Pons (tissue), 1 donor: ENCODE data around the gene AVPR2.

Experiments used
- DNase-seq: peaks from one replicate; pipeline ENCODE4 v3.0.0-alpha.2; 2016; ENCODE audit warnings: low spot score

The AVPR2 gene

DNA sequence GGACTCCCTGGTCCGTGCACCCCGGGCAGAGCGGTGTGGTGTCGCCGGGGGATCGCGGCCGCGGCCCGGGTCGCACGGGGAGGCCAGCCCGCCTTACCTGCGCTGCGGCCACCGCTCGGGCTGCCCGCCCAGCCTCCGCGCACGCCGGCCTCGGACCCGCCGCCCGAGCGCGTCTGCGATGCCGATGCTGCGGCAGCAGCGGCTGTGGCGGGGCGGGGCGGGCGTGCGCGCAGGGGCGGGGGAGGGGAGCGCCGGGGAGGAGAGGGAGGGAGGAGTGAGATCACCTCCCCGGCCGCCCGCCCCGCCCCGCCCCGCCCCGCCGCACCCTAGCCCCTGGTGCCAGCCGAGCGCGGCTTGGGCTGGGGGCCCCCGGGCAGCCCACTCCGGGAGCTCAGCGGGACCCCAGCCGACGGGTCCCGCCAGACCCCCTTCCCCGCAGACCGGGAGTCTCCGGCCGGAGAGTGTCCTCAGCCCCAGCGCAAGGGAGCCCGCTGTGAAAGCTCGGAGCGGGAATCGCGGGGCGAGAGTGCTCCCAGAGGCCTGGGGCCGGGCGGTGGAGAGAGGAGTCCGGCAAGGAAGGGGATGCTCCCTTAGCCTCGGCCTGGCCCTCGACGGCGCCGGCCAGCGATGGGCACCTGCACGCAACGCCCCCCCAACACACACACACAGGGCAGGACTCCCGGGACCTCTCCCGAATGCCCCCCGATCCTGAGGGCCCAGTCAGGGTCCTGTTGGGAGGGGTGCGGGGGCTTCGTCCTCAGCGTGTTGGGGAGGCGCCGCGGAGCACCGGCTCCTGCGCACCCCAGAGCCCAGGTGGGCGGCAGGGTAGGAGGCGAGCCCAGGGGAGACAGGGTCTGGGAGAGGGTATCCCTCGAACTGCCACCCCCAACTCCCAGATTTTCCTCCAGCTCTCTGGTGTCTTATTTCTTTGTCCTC lies 18.2 kb upstream of the AVPR2 start, which contains the start of gene L1CAM:
TSS of gene L1CAM (minus strand) at position 206 of the 936 bp plus-strand sequence. CDS start 10,337 bp downstream, outside the sequence.
- no peak for DNase-seq

DNA sequence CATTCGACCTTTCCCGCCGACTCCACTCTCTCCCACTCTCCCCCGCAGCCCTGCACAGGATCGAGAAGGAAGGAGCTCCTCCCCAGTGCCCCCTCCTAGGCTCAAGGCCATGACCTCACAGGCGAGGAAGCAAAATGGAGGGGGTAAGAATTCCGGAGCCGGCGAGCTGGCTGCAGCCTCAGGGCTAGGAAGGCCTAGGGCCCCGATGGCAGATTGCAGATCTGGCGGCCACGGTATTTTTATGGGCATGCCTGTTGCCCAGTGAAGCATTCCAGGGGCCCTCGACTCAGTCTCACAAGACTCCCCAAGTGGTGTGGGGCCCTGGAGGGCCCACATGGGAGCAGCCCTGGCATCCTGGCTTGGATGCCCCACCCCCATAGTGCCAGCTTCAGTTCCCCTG lies 17.6 kb upstream of the AVPR2 start:
- no peak for DNase-seq

DNA sequence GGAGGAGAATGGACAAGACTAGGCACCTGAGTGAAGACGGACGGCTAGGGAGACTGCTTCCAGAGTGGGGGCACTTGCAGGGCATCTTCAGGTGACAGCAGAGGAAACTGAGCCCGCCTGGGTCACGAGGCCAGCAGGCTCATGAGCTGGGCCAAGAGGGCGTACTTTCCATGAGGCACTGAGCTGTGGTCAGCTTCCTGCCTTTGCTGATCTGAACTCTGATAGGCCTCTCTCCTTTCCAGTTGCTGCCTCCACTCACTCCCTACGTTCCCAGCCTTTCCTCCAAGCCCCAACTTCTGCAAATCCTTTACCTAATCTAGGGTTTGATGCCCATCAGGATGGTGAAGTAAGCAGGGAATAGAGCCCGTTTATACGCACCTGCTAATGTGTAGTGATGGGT lies 17.1 kb upstream of the AVPR2 start:
- DNase-seq, result no peak

GRCh38 chrX:153888344-153888743 lies 16.1 kb upstream of the AVPR2 start:
- no peak for DNase-seq

- no peak for DNase-seq
Observed at GRCh38 chrX:153889123-153889522, 15.3 kb upstream of the AVPR2 start.

DNA sequence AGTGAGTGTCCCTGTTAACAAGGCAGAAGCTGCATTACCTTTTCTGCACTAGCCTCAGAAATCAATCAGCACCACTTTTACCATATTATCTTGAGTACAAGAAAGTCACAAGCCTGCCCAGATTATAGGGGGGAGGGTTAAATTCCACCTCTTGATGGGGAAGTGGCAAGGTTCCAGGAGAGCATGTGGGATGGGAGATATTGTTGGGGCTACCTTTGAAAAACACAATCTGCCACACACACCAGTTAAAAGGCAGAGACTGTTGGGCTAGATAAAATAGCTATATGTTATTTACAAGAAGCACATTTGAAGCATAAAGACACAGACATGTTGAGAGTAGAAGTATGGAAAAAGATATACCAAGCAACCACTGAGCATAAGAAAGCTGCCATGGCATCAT lies 6.6 kb upstream of the AVPR2 start:
- no peak for DNase-seq

- DNase-seq, result peak; percentile 14
Observed at GRCh38 chrX:153900831-153901752, 3.4 kb upstream of the AVPR2 start.

DNA sequence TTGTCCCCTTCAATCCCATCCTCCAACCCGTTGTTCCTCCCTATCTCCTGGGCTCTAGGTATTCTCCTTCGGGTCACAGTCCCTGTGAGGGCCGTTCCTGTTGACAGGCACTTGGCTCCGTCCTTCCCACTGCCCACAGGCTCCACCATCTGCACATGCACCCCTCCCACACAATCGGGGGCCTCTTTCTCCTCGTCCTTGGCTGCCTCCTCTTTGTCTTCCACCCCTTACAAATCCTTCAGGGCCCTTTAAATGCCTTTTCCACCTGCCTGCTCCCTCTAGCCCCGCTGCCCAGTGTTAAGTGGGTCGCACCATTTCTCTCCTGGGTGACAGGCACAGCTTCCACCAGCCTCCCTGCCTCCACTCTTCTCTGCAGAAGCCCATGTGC lies 2.7 kb upstream of the AVPR2 start:
- no peak for DNase-seq

DNA sequence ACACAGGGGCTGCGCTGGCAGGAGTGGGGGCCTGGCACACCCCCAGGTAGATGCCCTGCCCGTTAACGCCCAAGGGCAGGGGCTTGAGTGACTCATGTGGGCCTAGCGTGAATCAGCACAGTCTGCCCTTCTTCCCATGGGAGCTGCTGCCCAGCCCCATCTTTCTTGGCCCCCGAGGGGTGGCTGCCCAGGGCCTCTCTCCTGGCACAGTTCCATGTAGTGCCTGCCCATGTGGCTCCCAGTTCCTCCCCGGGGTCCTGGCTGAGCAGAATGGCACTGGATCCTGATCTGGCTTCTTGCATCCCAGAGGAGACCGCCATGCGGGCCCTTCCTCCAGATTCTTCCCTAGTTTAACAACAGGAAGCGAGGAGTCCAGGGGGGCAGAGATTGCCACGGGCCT lies 2.1 kb upstream of the AVPR2 start:
- DNase-seq, result no peak

DNA sequence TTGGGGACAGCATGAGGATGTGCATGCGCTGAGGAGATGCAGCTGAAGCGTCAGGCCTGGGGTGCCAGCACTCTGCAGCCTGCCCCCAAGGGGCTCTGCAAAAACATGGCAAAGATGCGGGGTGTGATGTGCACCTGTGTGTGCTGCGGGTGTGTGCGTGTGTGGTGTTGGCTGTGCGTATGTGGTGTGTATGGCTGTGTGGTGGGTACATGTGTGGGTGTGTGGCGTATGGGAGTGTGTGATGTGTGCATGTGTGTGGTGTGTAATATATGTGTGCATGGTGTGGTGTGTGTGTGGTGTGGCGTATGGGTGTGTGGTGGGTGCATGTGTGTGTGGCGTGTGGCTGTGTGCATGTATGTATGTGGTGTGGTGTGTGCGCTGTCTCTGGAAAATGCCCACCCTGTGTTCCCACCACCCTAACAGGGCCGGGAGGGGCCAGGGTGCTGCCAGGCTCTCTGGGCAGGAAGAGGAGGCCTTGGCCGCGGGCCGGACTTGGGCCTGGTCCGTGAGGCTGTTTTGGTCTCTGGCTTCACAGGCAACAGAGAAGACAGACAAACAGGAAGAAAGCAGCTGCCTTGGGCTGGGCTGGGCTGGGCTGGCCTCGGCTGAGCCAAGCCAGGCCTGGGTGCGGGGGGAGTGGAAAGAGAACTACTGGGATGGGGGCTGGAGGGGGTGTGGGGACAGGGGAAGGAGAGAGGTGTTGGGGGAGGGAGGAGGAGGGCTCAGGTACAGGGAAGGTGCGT lies 1.1 kb upstream of the AVPR2 start:
- no peak for DNase-seq

DNA sequence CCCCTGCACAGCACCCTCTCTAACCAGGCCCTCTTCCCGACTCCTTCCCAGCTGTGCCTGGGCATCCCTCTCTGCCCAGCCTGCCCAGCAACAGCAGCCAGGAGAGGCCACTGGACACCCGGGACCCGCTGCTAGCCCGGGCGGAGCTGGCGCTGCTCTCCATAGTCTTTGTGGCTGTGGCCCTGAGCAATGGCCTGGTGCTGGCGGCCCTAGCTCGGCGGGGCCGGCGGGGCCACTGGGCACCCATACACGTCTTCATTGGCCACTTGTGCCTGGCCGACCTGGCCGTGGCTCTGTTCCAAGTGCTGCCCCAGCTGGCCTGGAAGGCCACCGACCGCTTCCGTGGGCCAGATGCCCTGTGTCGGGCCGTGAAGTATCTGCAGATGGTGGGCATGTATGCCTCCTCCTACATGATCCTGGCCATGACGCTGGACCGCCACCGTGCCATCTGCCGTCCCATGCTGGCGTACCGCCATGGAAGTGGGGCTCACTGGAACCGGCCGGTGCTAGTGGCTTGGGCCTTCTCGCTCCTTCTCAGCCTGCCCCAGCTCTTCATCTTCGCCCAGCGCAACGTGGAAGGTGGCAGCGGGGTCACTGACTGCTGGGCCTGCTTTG lies 1.1 kb downstream of the AVPR2 start:
- DNase-seq, result no peak

- DNase-seq, result no peak
Observed at GRCh38 chrX:153906126-153906917, 1.8 kb downstream of the AVPR2 start.

DNA sequence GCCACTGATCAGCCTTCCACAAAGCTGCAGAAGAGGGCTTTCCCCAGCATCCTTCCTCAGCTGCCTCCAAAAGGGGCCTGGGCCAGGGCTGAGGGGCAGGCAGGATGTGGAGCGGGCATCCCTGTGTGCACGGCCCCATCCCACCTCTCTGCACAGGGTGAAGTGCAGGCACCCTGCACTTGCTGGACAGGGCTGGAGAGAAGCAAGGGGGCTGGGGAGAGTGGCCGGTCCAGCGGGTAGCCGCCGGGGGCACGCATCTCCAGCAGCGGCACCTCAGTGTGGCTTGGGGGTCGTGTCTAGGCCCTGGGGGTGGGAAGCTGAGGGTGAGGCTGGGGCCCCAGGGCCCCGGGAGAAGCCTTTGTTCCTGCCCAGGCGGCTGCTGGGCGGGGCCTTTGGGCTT lies 3.0 kb downstream of the AVPR2 start:
- no peak for DNase-seq

DNA sequence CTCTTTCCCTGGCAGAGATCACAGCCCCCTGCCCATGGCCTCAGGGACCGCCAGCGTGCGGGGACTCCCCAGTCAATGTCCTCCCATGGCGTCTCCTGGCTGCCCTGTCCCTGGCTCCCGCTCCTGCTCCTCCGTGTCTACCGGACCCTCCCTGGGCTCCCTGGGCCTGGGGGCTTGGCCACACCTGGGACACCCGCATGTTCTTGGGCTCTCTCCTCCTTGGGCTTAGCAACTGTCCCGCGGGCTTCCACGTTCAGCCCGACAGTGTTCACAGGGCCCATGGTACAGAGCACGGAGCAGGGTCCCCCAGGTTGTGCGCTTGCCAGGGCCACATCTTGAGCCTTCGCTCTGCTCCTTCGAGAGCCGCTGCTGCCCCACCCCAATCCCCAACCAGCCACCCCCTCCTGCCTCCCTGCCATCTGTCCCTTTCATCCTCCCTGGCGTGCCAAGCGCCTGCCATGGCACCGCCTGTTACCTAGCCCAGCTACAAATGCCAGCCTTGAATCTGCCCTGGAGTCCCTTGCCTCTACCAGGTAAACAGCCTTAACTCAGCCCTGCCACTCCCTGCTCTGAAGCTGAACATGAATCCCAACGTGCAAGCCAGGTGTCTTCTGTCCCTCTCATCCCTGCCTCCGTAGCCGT lies 3.9 kb downstream of the AVPR2 start:
- DNase-seq, result no peak

DNA sequence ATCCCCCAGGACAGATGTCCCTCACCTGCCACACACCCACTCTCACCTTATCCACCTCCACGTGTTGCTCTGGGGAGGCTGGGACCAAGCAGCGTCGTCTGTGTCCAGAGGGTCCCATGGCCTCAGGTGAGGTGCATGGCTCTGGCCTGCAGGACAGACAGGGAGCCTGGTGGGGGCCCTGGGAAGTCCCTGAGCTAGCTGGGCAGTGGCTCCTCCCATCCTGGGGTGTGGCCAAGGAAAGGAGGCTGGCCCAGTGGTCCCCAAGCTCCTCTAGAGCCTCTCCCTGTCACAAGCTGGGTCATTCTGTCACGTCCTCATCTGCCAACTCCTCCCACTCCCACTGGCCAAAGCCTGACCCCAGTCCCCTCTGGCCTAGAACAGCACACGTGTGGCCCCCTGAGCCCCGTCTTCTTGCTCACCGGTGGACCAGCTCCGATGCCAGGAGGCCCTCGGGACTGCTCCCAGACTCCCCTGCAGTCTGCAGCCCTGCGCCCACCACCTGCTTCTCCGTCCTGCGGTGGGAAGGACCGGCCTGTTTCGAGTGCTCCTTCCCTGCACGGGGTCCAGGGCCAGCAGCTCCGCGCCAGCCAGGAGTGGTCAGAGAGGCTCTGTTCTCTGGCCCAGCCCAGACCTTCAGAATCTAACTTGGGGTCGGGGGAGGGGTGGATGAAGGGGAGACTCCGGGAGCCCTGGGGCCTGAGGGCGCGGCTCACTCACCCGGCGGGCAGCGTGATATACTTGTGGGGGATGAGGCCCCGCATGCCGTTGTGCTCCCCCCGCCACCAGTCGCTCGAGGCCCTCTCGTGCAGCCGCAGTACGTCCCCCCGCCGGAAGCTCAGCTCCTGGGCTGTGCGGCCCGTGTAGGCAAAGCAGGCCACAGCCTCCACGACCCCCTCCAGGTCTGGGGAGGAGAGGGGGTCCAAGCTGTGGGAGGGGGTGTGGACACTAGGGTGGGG lies 4.8 kb downstream of the AVPR2 start:
- no peak for DNase-seq

DNA sequence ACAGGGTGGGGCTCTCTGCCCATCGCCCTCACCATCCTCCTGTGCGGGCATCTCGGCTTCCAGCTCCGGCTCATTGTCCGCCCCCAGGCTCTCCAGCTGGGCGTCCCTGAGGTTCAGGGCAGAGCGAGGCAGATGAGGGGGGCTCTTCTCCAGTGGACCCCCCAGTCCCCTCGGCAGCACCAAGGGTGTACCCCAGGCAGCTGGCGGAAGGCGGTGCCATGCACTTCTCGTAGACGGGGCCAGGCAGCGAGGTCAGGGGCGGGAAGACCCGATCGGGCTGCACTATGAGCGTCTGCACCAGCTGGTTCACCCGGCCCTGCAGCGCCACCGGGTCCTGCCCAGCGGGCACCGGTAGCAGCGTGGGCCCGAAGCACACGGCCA lies 5.5 kb downstream of the AVPR2 start:
- no peak for DNase-seq

DNA sequence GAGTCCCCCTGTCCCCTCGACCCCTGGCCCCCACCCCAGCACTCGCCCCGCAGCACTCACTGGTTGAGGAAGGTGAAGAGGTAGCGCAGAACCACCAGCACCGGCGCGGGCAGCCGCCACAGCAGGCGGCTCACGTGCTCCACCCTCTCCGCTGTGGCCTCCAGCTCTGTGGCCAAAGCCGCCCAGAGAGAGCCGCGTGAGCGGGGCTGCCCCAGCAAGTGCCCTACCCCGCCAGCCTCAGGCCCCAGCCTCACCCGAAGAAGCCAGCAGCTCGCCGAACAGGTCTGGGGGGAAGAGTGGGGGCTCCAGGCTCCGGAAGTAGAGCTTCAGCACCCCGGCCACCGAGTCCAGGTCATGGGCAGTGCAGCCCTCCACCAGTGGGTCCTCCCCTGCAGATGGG lies 6.0 kb downstream of the AVPR2 start:
- DNase-seq, result no peak

- DNase-seq, result no peak
Observed at GRCh38 chrX:153911798-153912197, 7.3 kb downstream of the AVPR2 start.

DNA sequence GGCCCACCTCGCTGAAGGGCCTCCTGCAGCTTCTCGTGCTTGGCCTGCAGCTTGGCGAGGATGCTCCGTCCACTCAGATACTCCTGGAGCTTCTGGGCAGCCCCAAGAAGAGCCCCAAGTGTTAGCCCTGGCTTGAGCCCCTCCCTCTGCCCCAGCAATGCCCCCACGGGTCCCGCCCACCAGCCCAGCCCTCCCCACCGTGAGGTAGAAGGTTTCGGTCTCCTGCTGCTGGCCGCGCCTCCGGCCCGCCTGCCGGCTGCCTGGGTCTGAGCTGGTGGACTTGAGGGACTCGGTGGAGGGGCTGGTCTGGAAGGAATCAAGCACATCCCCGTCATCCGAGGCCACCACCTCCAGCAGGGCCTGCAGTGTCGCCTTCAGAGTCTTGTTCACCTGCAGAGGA lies 8.7 kb downstream of the AVPR2 start:
- no peak for DNase-seq
